Thoracic aorta (tissue), 2 donors: ENCODE results near the gene SLC46A1. TPM values are rescaled to one million over a fixed set of nuclear protein-coding genes. Genes with fewer than 3 reads are reported as not detected.
A peak's percentile ranks its signal among the peaks of the same experiment; 100 is the strongest.

Experiments used
- ATAC-seq: fragments of 150-250 bp; one replicate; pipeline ENCODE4 v1.8.0; 2017; ENCODE audit warnings: low read depth; ENCODE audit not compliant: insufficient number of reproducible peaks, low FRiP score
- DNase-seq: peaks from one replicate; pipeline ENCODE4 v3.0.0-alpha.2; 2020; ENCODE audit warnings: low spot score
- H3K27ac ChIP-seq, 2 donors: fragments of 200-600 bp; sonication (generic); 1 replicate in 1 of 2; 2 replicates in 1 of 2; pipeline ENCODE4 v1.5.1; 2016; ENCODE audit warnings: mild to moderate bottlenecking in 2 of 2, moderate library complexity in 2 of 2
- H3K27me3 ChIP-seq: fragments of 200-600 bp; sonication (generic); replicated peaks from 2 replicates; pipeline ENCODE4 v1.6.0; 2016; ENCODE audit warnings: mild to moderate bottlenecking; ENCODE audit not compliant: insufficient read depth
- H3K36me3 ChIP-seq: fragments of 200-600 bp; sonication (generic); one replicate; pipeline ENCODE4 v1.5.1; 2016
- H3K4me1 ChIP-seq, 2 donors: fragments of 200-600 bp; sonication (generic); 1 replicate in 1 of 2; 2 replicates in 1 of 2; pipeline versions ENCODE4 v1.5.1 to v1.6.0; 2016; ENCODE audit warnings: low read depth in 2 of 2, mild to moderate bottlenecking in 1 of 2; ENCODE audit not compliant: control insufficient read depth in 1 of 2
- H3K4me3 ChIP-seq: fragments of 200-600 bp; sonication (generic); 2 replicates; pipeline ENCODE4 v1.5.1; 2016; ENCODE audit warnings: mild to moderate bottlenecking
- H3K9me3 ChIP-seq: fragments of 200-600 bp; sonication (generic); 2 replicates; pipeline ENCODE4 v1.5.1; 2016
- CTCF ChIP-seq: fragments of 200-600 bp; sonication (generic); IDR thresholded peaks from one replicate; pipeline ENCODE4 v1.5.1; 2019; ENCODE audit warnings: antibody characterized with exemption
- total RNA-seq, 2 donors: library from RNA; depleted of rRNA; stranded (reverse); fragments of >200 nt; gene quantifications; one replicate each; pipeline versions ENCODE4 v1.1.0 to v1.2.3, GENCODE V29; 2016

Gene SLC46A1
- total RNA-seq, 2 donors from 2014 or later: 11.9 to 29.2 TPM

DNA sequence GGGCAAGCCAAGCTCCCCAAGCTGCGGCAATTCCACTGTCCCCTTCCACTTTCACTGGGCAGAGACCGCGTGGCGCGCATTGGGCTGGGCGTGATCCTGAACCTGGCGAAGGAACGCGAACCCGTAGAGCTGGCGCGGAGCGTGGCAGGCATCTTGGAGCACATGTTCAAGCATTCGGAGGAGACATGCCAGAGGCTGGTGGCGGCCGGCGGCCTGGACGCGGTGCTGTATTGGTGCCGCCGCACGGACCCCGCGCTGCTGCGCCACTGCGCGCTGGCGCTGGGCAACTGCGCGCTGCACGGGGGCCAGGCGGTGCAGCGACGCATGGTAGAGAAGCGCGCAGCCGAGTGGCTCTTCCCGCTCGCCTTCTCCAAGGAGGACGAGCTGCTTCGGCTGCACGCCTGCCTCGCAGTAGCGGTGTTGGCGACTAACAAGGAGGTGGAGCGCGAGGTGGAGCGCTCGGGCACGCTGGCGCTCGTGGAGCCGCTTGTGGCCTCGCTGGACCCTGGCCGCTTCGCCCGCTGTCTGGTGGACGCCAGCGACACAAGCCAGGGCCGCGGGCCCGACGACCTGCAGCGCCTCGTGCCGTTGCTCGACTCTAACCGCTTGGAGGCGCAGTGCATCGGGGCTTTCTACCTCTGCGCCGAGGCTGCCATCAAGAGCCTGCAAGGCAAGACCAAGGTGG is 24.7 kb downstream of the SLC46A1 start:
- no peaks in the 10 kb centered on the region for H3K27me3 ChIP-seq
- no peak overlapping the region for H3K27ac ChIP-seq
- TF ChIP-seq CTCF: no peak
- no peaks in the 10 kb centered on the region for H3K36me3 ChIP-seq
- H3K4me3 ChIP-seq: no peak overlapping the region
- no peaks in the 10 kb centered on the region for H3K4me1 ChIP-seq
- no peaks in the 10 kb centered on the region for H3K9me3 ChIP-seq
- ATAC-seq (no peak), DNase-seq (no peak)

GRCh38 chr17:28379814-28380801 is 25.9 kb downstream of the SLC46A1 start:
- Histone ChIP-seq H3K27ac (no peak overlapping the region), H3K4me1 (no peaks in the 10 kb centered on the region), H3K4me3 (no peak overlapping the region), H3K27me3 (no peaks in the 10 kb centered on the region), H3K9me3 (no peaks in the 10 kb centered on the region), H3K36me3 (no peaks in the 10 kb centered on the region)
- no peak for DNase-seq
- no peak for ATAC-seq
- TF ChIP-seq CTCF: no peak

GRCh38 chr17:28372945-28373274 is 33.1 kb downstream of the SLC46A1 start:
- DNase-seq (no peak), ATAC-seq (no peak)
- no peaks in the 10 kb centered on the region for H3K36me3 ChIP-seq
- no peak for TF ChIP-seq CTCF
- H3K9me3 ChIP-seq: no peaks in the 10 kb centered on the region
- H3K27ac ChIP-seq: no peak overlapping the region
- peak overlapping the region; percentile 73 for H3K4me3 ChIP-seq
- H3K4me1 ChIP-seq: peaks cover 11 to 28% of the 10 kb centered on the region in 2 donors
- no peaks in the 10 kb centered on the region for H3K27me3 ChIP-seq

GRCh38 chr17:28372203-28372944 is 33.6 kb downstream of the SLC46A1 start:
- no peak for ATAC-seq
- H3K36me3 ChIP-seq: no peaks in the 10 kb centered on the region
- H3K27ac ChIP-seq: peak overlapping the region; percentile 64 to 70
- TF ChIP-seq CTCF: no peak
- peaks cover 11 to 28% of the 10 kb centered on the region in 2 donors for H3K4me1 ChIP-seq
- H3K4me3 ChIP-seq: peak overlapping the region; percentile 73
- no peaks in the 10 kb centered on the region for H3K9me3 ChIP-seq
- no peak for DNase-seq
- no peaks in the 10 kb centered on the region for H3K27me3 ChIP-seq
